GM10248 (cell line): Measurements from ENCODE around the gene ZNF232.
"Not testable (repeated sequence)": the region's sequence is repeated elsewhere in the genome, so short reads cannot be mapped to it uniquely, and the experiment has no call there.

Experiments used
- CTCF ChIA-PET: fragments of 300-600 bp; sonication (Branson Sonifier 250); formaldehyde crosslinking; extraction: SDS; loops from one replicate; lab custom pipeline; 2021; ENCODE audit warnings: antibody characterized with exemption; lab: Yijun Ruan, JAX
- POLR2A ChIA-PET: fragments of 350-650 bp; sonication (Branson Sonifier 250); formaldehyde crosslinking; extraction: SDS; loops from one replicate; lab custom pipeline; 2020; ENCODE audit warnings: antibody characterized with exemption; lab: Yijun Ruan, JAX
- DNase-seq: peaks from one replicate; pipeline ENCODE4 v3.0.0; 2012; ENCODE audit errors: extremely low spot score
- CTCF ChIP-seq: IDR thresholded peaks from 2 replicates; pipeline ENCODE4 v1.5.1; 2012; ENCODE audit warnings: mild to moderate bottlenecking, low read depth; ENCODE audit errors: extremely low read depth, missing control alignments, control extremely low read depth

ZNF232 gene

GRCh38 chr17:5111402-5112204, at the start of gene ZNF232:
Gene ZNF232 (minus strand): TSS chr17:5111878. CDS start chr17:5111822, 56 bp downstream.
- peak; percentile 97 for DNase-seq
- CTCF ChIA-PET, result interaction anchor here (0.8 to 2.4 kb wide), 6 partner anchors 10 to 328 kb away, joined by 3 to 6 read pairs (median 4); partner anchors contain the start of gene ZNF594
- TF ChIP-seq CTCF, result no peak
- POLR2A ChIA-PET, result no interaction called here

- DNase-seq, POLR2A ChIA-PET: not testable (repeated sequence)
- CTCF ChIA-PET, result interaction anchor here (1.6 to 1.9 kb wide), 2 partner anchors 12 to 76 kb away, joined by 4 to 7 read pairs; no protein-coding TSS in a partner anchor
Measured at GRCh38 chr17:5160702-5161101, 49.0 kb upstream of the ZNF232 start.

GRCh38 chr17:5146122-5146521, 34.4 kb upstream of the ZNF232 start:
- POLR2A ChIA-PET, DNase-seq: not testable (repeated sequence)
- CTCF ChIA-PET, result interaction anchor here (1.7 kb wide), 1 partner anchor 72 kb away, joined by 3 read pairs; no protein-coding TSS in a partner anchor

GRCh38 chr17:5142877-5143276, 31.2 kb upstream of the ZNF232 start:
- POLR2A ChIA-PET, CTCF ChIA-PET, DNase-seq: not testable (repeated sequence)

GRCh38 chr17:5139458-5139732, 27.7 kb upstream of the ZNF232 start:
- TF ChIP-seq CTCF, result no peak
- ChIA-PET POLR2A (interaction anchor here (0.6 kb wide), 1 partner anchor 82 kb away, joined by 3 read pairs; no protein-coding TSS in a partner anchor), CTCF (no interaction called here)
- no peak for DNase-seq

- ChIA-PET POLR2A (interaction anchor here (0.6 kb wide), 1 partner anchor 82 kb away, joined by 3 read pairs; no protein-coding TSS in a partner anchor), CTCF (no interaction called here)
- TF ChIP-seq CTCF, result no peak
- no peak for DNase-seq
Measured at GRCh38 chr17:5138616-5139457, 27.2 kb upstream of the ZNF232 start.

GRCh38 chr17:5138198-5138544, 26.5 kb upstream of the ZNF232 start:
- DNase-seq, POLR2A ChIA-PET, CTCF ChIA-PET: not testable (repeated sequence)

GRCh38 chr17:5137511-5138197, 26.0 kb upstream of the ZNF232 start:
- CTCF ChIA-PET, POLR2A ChIA-PET, DNase-seq: not testable (repeated sequence)

GRCh38 chr17:5136580-5137412, 25.1 kb upstream of the ZNF232 start:
- POLR2A ChIA-PET, result interaction anchor here (0.6 kb wide), 1 partner anchor 176 kb away, joined by 4 read pairs; no protein-coding TSS in a partner anchor
- CTCF ChIA-PET, DNase-seq: not testable (repeated sequence)
